ENCODE measurements around the gene CXCR4. TPM values are rescaled to one million over a fixed set of nuclear protein-coding genes. Genes with fewer than 3 reads are reported as not detected.

CXCR4 gene
- total and polyA plus RNA-seq, 8 donors: 0.31 to 20.4 (median 1.5) TPM

GRCh38 chr2:136132825-136133155 is 14.8 kb upstream of the CXCR4 start:
- no peak for DNase-seq

GRCh38 chr2:136131961-136132824 is 14.2 kb upstream of the CXCR4 start:
- H3K36me3 ChIP-seq: no peaks in the 10 kb centered on the region
- intact Hi-C loops (cut with DNase I): no loop called here
- TF ChIP-seq CTCF (IDR thresholded peaks at IDR 0.05): no peak
- H3K27ac ChIP-seq: no peak overlapping the region
- peak in 1 of 6 donors; percentile 28 for DNase-seq
- no peaks in the 10 kb centered on the region for H3K9me3 ChIP-seq
- no peak for FAIRE-seq
- WGBS, 2 donors: 59 to 70% methylated on average over 16 of the region's 16 CpGs
- H3K27me3 ChIP-seq: no peaks in the 10 kb centered on the region
- peak in 2 of 4 donors; percentile 17 to 49 for ATAC-seq
- H3K4me3 ChIP-seq: no peak overlapping the region
- peaks cover 0 to 3% (median 0%) of the 10 kb centered on the region in 3 donors for H3K4me1 ChIP-seq

More at GRCh38 chr2:136132825-136133155, 14.8 kb upstream of the CXCR4 start:
- H3K4me1 ChIP-seq: peaks cover 0 to 4% (median 0%) of the 10 kb centered on the region in 3 donors
- intact Hi-C loops (cut with DNase I): no loop called here
- H3K9me3 ChIP-seq: no peaks in the 10 kb centered on the region
- H3K36me3 ChIP-seq: no peaks in the 10 kb centered on the region
- no peak for TF ChIP-seq CTCF (IDR thresholded peaks at IDR 0.05)
- no peak for ATAC-seq
- no peak overlapping the region for H3K27ac ChIP-seq
- H3K4me3 ChIP-seq: no peak overlapping the region
- FAIRE-seq: no peak
- no peaks in the 10 kb centered on the region for H3K27me3 ChIP-seq

GRCh38 chr2:136131484-136131960 is 13.6 kb upstream of the CXCR4 start:
- Histone ChIP-seq H3K4me1 (no peaks in the 10 kb centered on the region), H3K4me3 (no peak overlapping the region), H3K9me3 (no peaks in the 10 kb centered on the region), H3K27ac (no peak overlapping the region), H3K36me3 (no peaks in the 10 kb centered on the region), H3K27me3 (no peaks in the 10 kb centered on the region)
- 79 to 87% methylated on average over 10 of the region's 10 CpGs for WGBS, 2 donors
- ATAC-seq: peak in 1 of 4 donors; percentile 18
- no peak for FAIRE-seq
- no peak for DNase-seq
- intact Hi-C loops (cut with DNase I): no loop called here
- TF ChIP-seq CTCF (IDR thresholded peaks at IDR 0.05): no peak

- 71 to 75% methylated on average over 1 of the region's 1 CpG for whole genome bisulfite sequencing, 2 donors
- H3K27ac ChIP-seq: no peak overlapping the region
- no peak overlapping the region for H3K4me3 ChIP-seq
- intact Hi-C loops (cut with DNase I): no loop called here
- ATAC-seq (no peak), DNase-seq (no peak), FAIRE-seq (no peak)
- H3K36me3 ChIP-seq: no peaks in the 10 kb centered on the region
- no peaks in the 10 kb centered on the region for H3K4me1 ChIP-seq
- TF ChIP-seq CTCF (IDR thresholded peaks at IDR 0.05): no peak
- no peaks in the 10 kb centered on the region for H3K9me3 ChIP-seq
- H3K27me3 ChIP-seq: no peaks in the 10 kb centered on the region
These were observed 12.6 kb upstream of the CXCR4 start for GRCh38 chr2:136130511-136130910.

GRCh38 chr2:136130045-136130444 is 12.1 kb upstream of the CXCR4 start:
- Histone ChIP-seq H3K9me3 (no peaks in the 10 kb centered on the region), H3K36me3 (no peaks in the 10 kb centered on the region), H3K27me3 (no peaks in the 10 kb centered on the region), H3K4me1 (no peaks in the 10 kb centered on the region), H3K27ac (no peak overlapping the region), H3K4me3 (no peak overlapping the region)
- intact Hi-C loops (cut with DNase I): no loop called here
- WGBS, 2 donors: 53 to 58% methylated on average over 3 of the region's 3 CpGs
- DNase-seq (no peak), ATAC-seq (no peak), FAIRE-seq (no peak)
- no peak for TF ChIP-seq CTCF (IDR thresholded peaks at IDR 0.05)
